Smooth muscle cell (in vitro differentiated cells): ENCODE data around the gene SPNS1. TPM values are rescaled to one million over a fixed set of nuclear protein-coding genes. Genes with fewer than 3 reads are reported as not detected.

Experiments used
- DNase-seq: peaks from one replicate; lab custom pipeline; 2025; ENCODE audit not compliant: unreplicated experiment; lab: John Stamatoyannopoulos, UW
- H2AFZ ChIP-seq: fragments of 200-600 bp; sonication (generic); 2 replicates; pipeline ENCODE4 v1.6.0; 2016; ENCODE audit warnings: antibody characterized with exemption, low read depth, mild to moderate bottlenecking
- H3F3A ChIP-seq: fragments of 200-600 bp; sonication (generic); 2 replicates; pipeline ENCODE4 v1.6.0; 2017; ENCODE audit warnings: antibody characterized with exemption, low read depth
- H3K27ac ChIP-seq: fragments of 200-600 bp; sonication (generic); 2 replicates; pipeline ENCODE4 v1.5.1; 2016; ENCODE audit warnings: low read depth, mild to moderate bottlenecking
- H3K27me3 ChIP-seq: fragments of 200-600 bp; sonication (generic); 2 replicates; pipeline ENCODE4 v1.6.1; 2016; ENCODE audit warnings: low read depth, mild to moderate bottlenecking
- H3K36me3 ChIP-seq: fragments of 200-600 bp; sonication (generic); 2 replicates; pipeline ENCODE4 v1.5.1; 2016; ENCODE audit warnings: low read depth
- H3K4me1 ChIP-seq: fragments of 200-600 bp; sonication (generic); 2 replicates; pipeline ENCODE4 v1.5.1; 2016; ENCODE audit warnings: low read depth
- H3K4me2 ChIP-seq: fragments of 200-600 bp; sonication (generic); 2 replicates; pipeline ENCODE4 v1.6.0; 2016; ENCODE audit warnings: mild to moderate bottlenecking
- H3K4me3 ChIP-seq: fragments of 200-600 bp; sonication (generic); 2 replicates; pipeline ENCODE4 v1.5.1; 2016; ENCODE audit warnings: mild to moderate bottlenecking
- H3K79me2 ChIP-seq: fragments of 200-600 bp; sonication (generic); 2 replicates; pipeline ENCODE4 v1.6.0; 2016; ENCODE audit warnings: low read depth, mild to moderate bottlenecking
- H3K9ac ChIP-seq: fragments of 200-600 bp; sonication (generic); 2 replicates; pipeline ENCODE4 v1.6.0; 2016; ENCODE audit warnings: low read depth
- H3K9me3 ChIP-seq: fragments of 200-600 bp; sonication (generic); replicated peaks from 2 replicates; pipeline ENCODE4 v1.5.1; 2016; ENCODE audit warnings: low read depth
- H4K20me1 ChIP-seq: fragments of 200-600 bp; sonication (generic); 2 replicates; pipeline ENCODE4 v1.6.0; 2016; ENCODE audit warnings: low read depth
- CTCF ChIP-seq: fragments of 200-600 bp; sonication (generic); IDR thresholded peaks from 2 replicates; pipeline ENCODE4 v1.5.1; 2017; ENCODE audit warnings: borderline replicate concordance, mild to moderate bottlenecking, antibody characterized with exemption; ENCODE audit not compliant: insufficient read depth, poor library complexity, severe bottlenecking
- WGBS: methylation state at CpG from one replicate; pipeline ENCODE4 v1.1.7; 2016; ENCODE audit warnings: low lambda C conversion rate; 5-methylcytosine and 5-hydroxymethylcytosine counted together
- polyA plus RNA-seq: library from polyadenylated mRNA; unstranded; fragments of >200 nt; fragmentation: Nextera tagmentation; extraction: Ambion mirVana; gene quantifications from 2 replicates; pipeline ENCODE4 v1.2.1, GENCODE V29; 2016
- total RNA-seq: library from RNA; depleted of rRNA; stranded (reverse); fragments of >200 nt; gene quantifications from 2 replicates; pipeline ENCODE4 v1.2.3, GENCODE V29; 2014

The SPNS1 gene
- total and polyA plus RNA-seq, 2 experiments from 2014 or later, result 28.6 to 109 TPM

- no peak for DNase-seq
- Histone ChIP-seq H3K27me3 (no peaks in the 10 kb centered on the region), H2AFZ (no peak overlapping the region), H3K27ac (no peak overlapping the region), H3K36me3 (no peaks in the 10 kb centered on the region), H3K4me1 (peaks cover under 1% of the 10 kb centered on the region), H3K9ac (no peak overlapping the region), H3K4me3 (no peak overlapping the region), H3K79me2 (no peaks in the 10 kb centered on the region), H3F3A (no peaks in the 10 kb centered on the region), H4K20me1 (no peaks in the 10 kb centered on the region), H3K9me3 (no peaks in the 10 kb centered on the region), H3K4me2 (no peak overlapping the region)
- 82% methylated on average over 15 of the region's 15 CpGs for WGBS
- no peak for TF ChIP-seq CTCF
These were observed 49.0 kb downstream of the SPNS1 start for GRCh38 chr16:29023279-29024277.

- no peak overlapping the region for H3K27ac ChIP-seq
- H2AFZ ChIP-seq, result no peak overlapping the region
- no peaks in the 10 kb centered on the region for H3K9me3 ChIP-seq
- WGBS, result 85% methylated on average over 5 of the region's 5 CpGs
- no peaks in the 10 kb centered on the region for H3F3A ChIP-seq
- H3K4me1 ChIP-seq, result peaks cover 7% of the 10 kb centered on the region
- no peak for TF ChIP-seq CTCF
- H3K4me2 ChIP-seq, result no peak overlapping the region
- H3K79me2 ChIP-seq, result no peaks in the 10 kb centered on the region
- no peaks in the 10 kb centered on the region for H3K27me3 ChIP-seq
- H3K36me3 ChIP-seq, result no peaks in the 10 kb centered on the region
- no peak overlapping the region for H3K9ac ChIP-seq
- DNase-seq, result no peak
- no peaks in the 10 kb centered on the region for H4K20me1 ChIP-seq
- no peak overlapping the region for H3K4me3 ChIP-seq
These were observed 49.7 kb downstream of the SPNS1 start for GRCh38 chr16:29024278-29024677.

- H3K27ac ChIP-seq, result no peak overlapping the region
- no peaks in the 10 kb centered on the region for H4K20me1 ChIP-seq
- no peaks in the 10 kb centered on the region for H3F3A ChIP-seq
- no peaks in the 10 kb centered on the region for H3K27me3 ChIP-seq
- H3K9ac ChIP-seq, result no peak overlapping the region
- no peak overlapping the region for H3K4me3 ChIP-seq
- no peaks in the 10 kb centered on the region for H3K9me3 ChIP-seq
- no peaks in the 10 kb centered on the region for H3K79me2 ChIP-seq
- WGBS, result 89% methylated on average over 5 of the region's 5 CpGs
- no peak for DNase-seq
- H3K36me3 ChIP-seq, result no peaks in the 10 kb centered on the region
- no peak overlapping the region for H2AFZ ChIP-seq
- no peak overlapping the region for H3K4me2 ChIP-seq
- peaks cover 9% of the 10 kb centered on the region for H3K4me1 ChIP-seq
- no peak for TF ChIP-seq CTCF
These were observed 50.6 kb downstream of the SPNS1 start for GRCh38 chr16:29025218-29025617.
